Middle frontal gyrus (tissue), 1 donor: Measurements from ENCODE around the gene STK32C.
"Not testable (repeated sequence)": the region's sequence is repeated elsewhere in the genome, so short reads cannot be mapped to it uniquely, and the experiment has no call there.

ENCODE experiments used
- DNase-seq: peaks from one replicate; pipeline ENCODE4 v3.0.0-alpha.2; 2015; ENCODE audit warnings: low spot score; ENCODE audit errors: extremely low spot score

The STK32C gene

DNA sequence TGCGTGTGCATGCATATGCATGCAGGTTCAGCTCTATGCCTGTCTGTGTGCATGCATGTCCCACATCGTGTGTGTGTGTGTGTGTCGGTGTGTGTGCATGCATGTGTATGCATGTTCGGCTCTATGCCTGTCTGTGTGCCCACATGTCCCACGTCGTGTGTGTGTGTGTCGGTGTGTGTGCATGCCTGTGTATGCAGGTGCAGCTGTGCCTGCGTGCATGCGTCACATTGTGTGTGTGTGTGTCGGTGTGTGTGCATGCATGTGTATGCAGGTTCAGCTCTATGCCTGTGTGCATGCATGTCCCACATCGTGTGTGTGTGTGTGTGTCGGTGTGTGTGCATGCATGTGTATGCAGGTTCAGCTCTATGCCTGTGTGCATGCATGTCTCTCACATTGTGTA lies 39.8 kb downstream of the STK32C start:
- not testable (repeated sequence) for DNase-seq

GRCh38 chr10:132266594-132267161 lies 41.1 kb downstream of the STK32C start:
- no peak for DNase-seq

DNA sequence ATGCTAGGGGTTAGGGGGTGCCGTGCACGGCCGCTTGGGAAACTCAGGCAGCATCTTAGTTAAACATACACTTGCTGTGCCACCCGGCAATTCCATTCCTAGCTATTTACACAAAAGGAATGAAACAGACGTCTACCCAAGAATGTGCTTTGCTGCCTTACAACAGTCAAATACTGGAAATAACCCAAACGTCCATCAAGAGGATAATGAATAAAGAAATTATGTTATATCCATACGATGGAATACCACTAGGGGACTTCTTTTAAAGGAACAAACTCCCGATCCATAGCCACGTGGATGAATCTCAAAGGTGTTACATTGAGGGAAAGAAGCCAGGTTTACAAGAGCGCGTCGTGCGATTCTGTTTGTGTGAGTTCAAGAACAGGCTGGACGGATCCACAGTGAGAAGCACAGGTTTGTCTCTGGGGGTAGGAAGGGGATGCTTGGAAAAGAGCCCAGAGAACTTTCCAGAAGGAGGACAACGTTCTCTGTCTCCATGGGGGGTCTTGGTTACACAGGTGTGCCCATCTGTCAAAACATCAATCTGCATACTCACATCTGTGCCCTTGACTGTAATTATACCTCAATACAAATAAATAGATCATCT lies 41.8 kb downstream of the STK32C start:
- no peak for DNase-seq

DNA sequence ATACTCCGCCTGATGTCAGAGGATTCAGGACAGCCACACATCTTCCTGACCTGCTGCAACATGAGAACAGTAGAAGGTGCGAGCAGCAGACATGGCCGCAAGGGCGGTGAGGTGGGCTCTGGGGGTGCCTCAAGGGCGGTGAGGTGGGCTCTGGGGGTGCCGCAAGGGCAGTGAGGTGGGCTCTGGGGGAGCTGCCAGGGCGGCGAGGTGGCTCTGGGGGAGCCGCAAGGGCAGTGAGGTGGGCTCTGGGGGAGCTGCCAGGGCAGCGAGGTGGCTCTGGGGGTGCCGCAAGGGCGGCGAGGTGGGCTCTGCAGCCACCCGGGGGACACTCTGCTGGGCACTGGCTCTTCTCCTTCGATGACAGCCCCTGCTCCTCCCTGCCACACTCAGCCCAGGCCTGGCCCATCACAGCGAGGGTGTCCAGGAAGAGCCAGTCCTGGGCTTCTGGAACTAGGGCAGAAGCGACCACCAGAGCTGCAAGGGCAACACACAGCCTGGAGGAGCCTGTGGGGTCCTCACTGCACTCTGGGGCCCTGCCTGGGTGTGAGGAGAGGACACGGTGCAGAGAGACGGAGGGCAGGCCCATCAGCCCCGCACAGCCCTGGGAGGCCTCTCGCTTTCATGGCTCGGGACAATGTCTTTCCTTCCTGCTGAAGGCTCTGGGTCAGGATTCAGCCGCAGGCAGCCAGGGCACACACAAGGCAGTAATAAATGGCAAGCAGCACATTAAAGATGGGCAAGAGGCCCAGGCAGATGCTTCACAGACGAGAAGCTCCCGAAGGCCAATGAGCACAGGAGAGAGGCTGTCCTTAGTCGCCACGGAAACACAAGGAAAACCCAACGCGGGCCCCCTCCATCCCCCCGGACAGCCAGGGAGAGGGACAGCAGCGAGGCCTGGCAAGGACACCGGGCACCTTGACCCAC lies 42.5 kb downstream of the STK32C start:
- no peak for DNase-seq

GRCh38 chr10:132264306-132264950 lies 43.3 kb downstream of the STK32C start:
- no peak for DNase-seq

- no peak for DNase-seq
Observed at GRCh38 chr10:132263866-132264265, 43.9 kb downstream of the STK32C start.

GRCh38 chr10:132259702-132260482 lies 47.9 kb downstream of the STK32C start:
- no peak for DNase-seq

DNA sequence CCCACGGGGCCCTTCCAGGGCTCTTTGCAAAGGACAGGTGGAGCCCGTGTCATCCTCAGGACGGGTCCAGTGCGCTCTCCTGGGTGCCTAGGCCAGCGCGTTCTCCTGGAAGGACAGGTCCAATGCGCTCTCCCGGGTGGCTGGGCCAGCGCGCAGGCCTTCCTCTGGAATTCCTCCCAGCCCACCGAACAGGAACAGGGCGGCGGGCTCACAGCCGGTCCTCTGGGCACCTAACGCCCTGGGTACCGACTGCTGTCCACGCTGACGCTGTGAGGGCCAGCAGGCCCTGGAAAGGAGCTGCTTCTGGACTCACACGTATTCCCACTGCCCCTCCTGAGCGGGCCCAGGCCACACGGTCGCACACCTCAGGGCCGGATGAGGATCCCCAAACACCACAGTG lies 49.3 kb downstream of the STK32C start:
- DNase-seq, result no peak

DNA sequence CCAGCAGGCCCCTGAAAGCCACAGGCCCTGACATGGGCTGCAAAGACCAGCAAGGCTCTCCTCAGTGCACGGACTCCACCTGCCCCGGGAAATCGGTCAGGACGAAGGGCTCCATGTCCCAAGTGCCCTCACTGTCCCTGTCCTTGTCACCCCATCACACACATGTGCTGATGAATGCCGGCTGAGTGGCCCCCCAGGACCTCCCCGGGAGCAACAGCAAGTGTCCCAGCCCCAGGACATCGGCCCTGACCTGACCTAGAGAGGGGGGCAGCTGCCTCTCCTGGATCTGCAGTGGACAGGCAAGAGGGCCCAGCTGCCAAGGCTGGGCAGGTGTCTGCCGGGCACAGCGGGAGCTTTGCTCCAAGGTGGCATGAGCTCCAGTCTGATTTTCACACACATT lies 49.8 kb downstream of the STK32C start:
- no peak for DNase-seq

- no peak for DNase-seq
Observed at GRCh38 chr10:132257271-132257670, 50.5 kb downstream of the STK32C start.

- DNase-seq, result no peak
Observed at GRCh38 chr10:132256866-132257265, 50.9 kb downstream of the STK32C start.

GRCh38 chr10:132255489-132256344 lies 52.0 kb downstream of the STK32C start:
- DNase-seq, result no peak

DNA sequence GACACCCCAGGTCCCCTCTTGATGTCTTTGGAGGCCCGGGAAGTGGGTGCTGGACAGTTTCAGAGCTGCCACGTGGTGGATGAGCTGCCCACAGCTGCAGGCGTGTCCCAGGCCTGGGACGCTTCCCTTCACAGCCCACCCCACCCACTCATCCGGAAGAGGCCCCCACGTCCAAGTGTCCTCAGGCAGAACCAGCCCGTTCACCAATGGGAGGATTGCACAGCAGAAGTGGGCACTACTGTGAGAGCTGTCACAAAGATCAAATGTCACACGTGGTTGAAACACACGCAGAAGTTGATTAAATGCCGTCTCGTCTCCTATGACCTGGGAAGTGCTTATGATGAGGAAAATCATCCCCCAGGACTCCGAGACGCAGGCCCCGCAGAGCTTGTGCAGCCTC lies 52.9 kb downstream of the STK32C start:
- DNase-seq, result no peak

- no peak for DNase-seq
Observed at GRCh38 chr10:132253092-132253687, 54.6 kb downstream of the STK32C start.

- DNase-seq, result no peak
Observed at GRCh38 chr10:132252412-132252811, 55.3 kb downstream of the STK32C start.

DNA sequence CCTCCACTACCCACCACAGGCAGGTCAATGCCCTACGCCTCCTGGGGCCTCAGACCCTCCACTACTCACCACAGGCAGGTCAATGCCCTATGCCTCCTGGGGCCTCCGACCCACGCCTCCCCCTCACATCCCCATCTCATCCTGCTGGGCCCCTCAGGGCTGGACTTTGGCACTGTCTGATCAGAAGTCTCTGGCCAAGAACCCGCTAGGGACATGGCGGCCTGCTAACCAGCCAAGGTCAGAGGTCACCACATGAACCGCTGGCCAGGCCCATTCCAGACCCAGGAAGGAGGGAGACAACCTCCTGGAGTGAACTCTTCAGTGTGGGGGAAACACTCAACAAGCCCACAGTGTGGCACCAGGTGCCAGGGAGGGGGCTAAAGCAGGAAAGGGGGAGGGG lies 55.8 kb downstream of the STK32C start:
- no peak for DNase-seq

DNA sequence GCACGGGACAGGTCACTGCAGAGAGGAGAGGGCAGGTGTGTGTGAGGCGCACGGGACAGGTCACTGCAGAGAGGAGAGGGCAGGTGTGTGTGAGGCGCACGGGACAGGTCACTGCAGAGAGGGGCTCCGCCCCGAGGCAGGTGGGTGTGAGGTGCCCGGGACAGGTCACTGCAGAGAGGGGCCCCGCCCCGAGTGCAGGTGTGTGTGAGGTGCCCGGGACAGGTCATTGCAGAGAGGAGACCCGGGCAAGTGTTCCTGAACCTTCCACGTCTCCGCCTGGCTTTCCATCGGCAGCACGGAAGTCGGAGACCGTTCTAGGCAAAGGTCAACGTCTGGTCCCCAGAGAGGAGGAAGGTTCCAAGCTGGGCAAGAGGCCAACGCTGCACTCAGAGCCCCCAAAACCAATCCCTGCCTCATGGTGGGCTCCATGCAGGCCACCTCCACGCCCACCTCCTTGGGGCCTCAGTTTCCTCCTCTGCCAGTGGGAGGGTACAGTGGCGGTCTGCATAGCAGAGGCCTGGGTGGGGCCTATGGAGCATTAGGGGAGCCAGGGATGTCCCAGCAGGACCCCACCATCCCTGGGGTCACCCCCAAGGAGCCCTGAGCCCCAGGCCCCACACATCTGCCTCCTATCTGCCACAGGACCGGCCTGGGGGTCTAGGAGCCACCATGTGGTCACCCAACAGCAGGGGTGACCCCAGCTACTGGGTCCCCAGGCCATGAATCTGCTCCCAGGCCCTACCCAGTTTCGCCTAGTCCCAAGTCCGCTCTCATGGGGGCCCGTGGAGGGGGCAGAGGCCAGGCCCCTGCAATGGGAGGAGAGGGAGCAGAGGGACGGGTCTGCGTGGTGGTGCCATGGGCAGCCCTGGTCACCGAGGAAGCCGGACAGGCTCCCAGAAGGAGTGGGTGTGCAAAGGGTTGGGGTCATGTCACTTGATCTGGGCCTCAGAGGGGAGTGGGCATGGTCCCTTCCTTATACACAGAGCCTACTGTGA lies 57.0 kb downstream of the STK32C start:
- DNase-seq, result no peak

- DNase-seq, result no peak
Observed at GRCh38 chr10:132249824-132250375, 57.9 kb downstream of the STK32C start.
